GM12878 (cell line): ENCODE measurements around the gene MIA2. TPM values are rescaled to one million over a fixed set of nuclear protein-coding genes. Genes with fewer than 3 reads are reported as not detected.

Experiments
- ATAC-seq: fragments of 200-7000 bp; cut with Tn5 transposase; 3 replicates; pipeline ENCODE4 v1.9.1; 2020; ENCODE audit warnings: mild to moderate bottlenecking, moderate library complexity
- BruUV-seq: library from RNA; stranded (reverse); fragments of 400-500 nt; replicated peaks from 2 replicates; lab custom pipeline; 2021; lab: Mats Ljungman, UMichigan
- CTCF ChIA-PET: fragments of 300-600 bp; sonication (Branson Sonifier 250); formaldehyde crosslinking; extraction: SDS; loops from one replicate; lab custom pipeline; 2021; ENCODE audit warnings: inconsistent platforms; lab: Yijun Ruan, JAX
- POLR2A ChIA-PET: fragments of 350-600 bp; formaldehyde crosslinking; extraction: SDS; loops from one replicate; lab custom pipeline; 2021; ENCODE audit warnings: inconsistent platforms; lab: Charles Lee
- RAD21 ChIA-PET: fragments of 300-600 bp; sonication (Branson Sonifier 250); formaldehyde crosslinking; loops from one replicate; lab custom pipeline; 2023; ENCODE audit warnings: antibody characterized with exemption; ENCODE audit not compliant: unreplicated experiment; lab: Charles Lee
- SMC1A ChIA-PET: fragments of 300-600 bp; sonication (Branson Sonifier 250); formaldehyde crosslinking; loops from one replicate; lab custom pipeline; 2023; ENCODE audit not compliant: unreplicated experiment, uncharacterized antibody; lab: Charles Lee
- DNase-seq: peaks from one replicate; pipeline ENCODE4 v3.0.0-alpha.2; 2011; ENCODE audit warnings: low read depth, low spot score
- FAIRE-seq: peaks from 3 replicates; lab custom pipeline; 2011; peaks lifted over from hg19 to GRCh38; lab: Jason Lieb, UNC
- H2AFZ ChIP-seq: 2 replicates; pipeline ENCODE4 v1.6.0; 2011; ENCODE audit warnings: low read depth, low read length, control low read depth; ENCODE audit not compliant: control insufficient read depth
- H3K27ac ChIP-seq: 2 replicates; pipeline ENCODE4 v1.5.1; 2011; ENCODE audit warnings: control low read depth; ENCODE audit not compliant: control insufficient read depth, insufficient read depth
- H3K27me3 ChIP-seq, 2 experiments: replicated peaks in 1 of 2; 2 replicates each; pipeline versions ENCODE4 v1.6.0 to v1.6.1; 2011; ENCODE audit warnings: low read length in 1 of 2; ENCODE audit not compliant: control insufficient read depth in 2 of 2, insufficient read depth in 2 of 2
- H3K36me3 ChIP-seq, 2 experiments: 2 replicates each; pipeline ENCODE4 v1.5.1; 2011; ENCODE audit warnings: low read length in 1 of 2; ENCODE audit not compliant: control insufficient read depth in 2 of 2, insufficient read depth in 2 of 2
- H3K4me1 ChIP-seq: 2 replicates; pipeline ENCODE4 v1.6.1; 2011; ENCODE audit warnings: mild to moderate bottlenecking, low read length, moderate library complexity, mixed read lengths; ENCODE audit not compliant: control insufficient read depth, insufficient read depth
- H3K4me2 ChIP-seq: 2 replicates; pipeline ENCODE4 v1.6.0; 2011; ENCODE audit warnings: control low read depth; ENCODE audit not compliant: control insufficient read depth, insufficient read depth
- H3K4me3 ChIP-seq: fragments of 200-600 bp; sonication (generic); 2 replicates; pipeline ENCODE4 v1.5.1; 2016
- H3K79me2 ChIP-seq: 2 replicates; pipeline ENCODE4 v1.6.0; 2011; ENCODE audit warnings: low read length; ENCODE audit not compliant: control insufficient read depth, insufficient read depth
- H3K9ac ChIP-seq: 2 replicates; pipeline ENCODE4 v1.8.0; 2011; ENCODE audit warnings: low read length, control low read depth, mixed read lengths; ENCODE audit not compliant: control insufficient read depth, insufficient read depth
- H3K9me3 ChIP-seq: replicated peaks from 3 replicates; pipeline ENCODE4 v1.5.1; 2011; ENCODE audit warnings: mild to moderate bottlenecking, low read length; ENCODE audit not compliant: control insufficient read depth, insufficient read depth
- H4K20me1 ChIP-seq: 2 replicates; pipeline ENCODE4 v1.6.0; 2011; ENCODE audit not compliant: control insufficient read depth, insufficient read depth
- BRCA1 ChIP-seq: IDR thresholded peaks from 2 replicates; pipeline ENCODE4 v1.6.1; 2011; ENCODE audit warnings: low read depth, low read length, improper control_type of control experiment
- EZH2 ChIP-seq: IDR thresholded peaks from 2 replicates; pipeline ENCODE4 v1.6.1; 2012; ENCODE audit warnings: low read depth, mild to moderate bottlenecking, control low read depth, inconsistent platforms, low read length, borderline replicate concordance; ENCODE audit not compliant: control insufficient read depth
- GATAD2B ChIP-seq: fragments of 450-650 bp; conservative IDR thresholded peaks from 2 replicates; pipeline ENCODE4 v1.6.1; 2017; ENCODE audit warnings: low read depth, mild to moderate bottlenecking, moderate library complexity
- HDGF ChIP-seq: fragments of 450-650 bp; IDR thresholded peaks from 2 replicates; pipeline ENCODE4 v1.6.1; 2016; ENCODE audit warnings: antibody characterized with exemption
- NFIC ChIP-seq: IDR thresholded peaks from 2 replicates; pipeline ENCODE4 v1.6.1; 2012; ENCODE audit warnings: low read depth, mild to moderate bottlenecking, inconsistent platforms, low read length, moderate library complexity
- NFXL1 ChIP-seq: fragments of 450-650 bp; IDR thresholded peaks from 2 replicates; pipeline ENCODE4 v1.6.1; 2017; ENCODE audit warnings: antibody characterized with exemption, mild to moderate bottlenecking, borderline replicate concordance
- NR2C2 ChIP-seq: IDR thresholded peaks from 2 replicates; pipeline ENCODE4 v1.6.1; 2011; ENCODE audit warnings: borderline replicate concordance, low read depth; ENCODE audit not compliant: control insufficient read depth, insufficient read length
- PAX8 ChIP-seq: fragments of 450-650 bp; IDR thresholded peaks from 2 replicates; pipeline ENCODE4 v1.6.1; 2017; ENCODE audit warnings: mild to moderate bottlenecking, moderate library complexity
- RB1 ChIP-seq: fragments of 450-650 bp; formaldehyde crosslinking; IDR thresholded peaks from 2 replicates; pipeline ENCODE4 v1.6.1; 2017; ENCODE audit warnings: mild to moderate bottlenecking, borderline replicate concordance
- SPI1 ChIP-seq: IDR thresholded peaks from 2 replicates; pipeline ENCODE4 v1.6.1; 2011; ENCODE audit warnings: low read depth, mild to moderate bottlenecking, low read length, moderate library complexity, borderline replicate concordance; ENCODE audit not compliant: insufficient read depth
- SUPT20H ChIP-seq: IDR thresholded peaks from 2 replicates; pipeline ENCODE4 v1.6.1; 2011; ENCODE audit warnings: low read depth, mild to moderate bottlenecking, low read length, moderate library complexity, borderline replicate concordance; ENCODE audit not compliant: control insufficient read depth
- ZNF274 ChIP-seq: IDR thresholded peaks from one replicate; pipeline ENCODE4 v1.8.0; 2011; ENCODE audit not compliant: insufficient read length, insufficient read depth
- WGBS: methylation state at CpG from one replicate; pipeline ENCODE4 v1.1.6; 2016; ENCODE audit warnings: low lambda C conversion rate; ENCODE audit not compliant: insufficient replicate concordance, insufficient coverage; ENCODE audit errors: missing lambda C conversion rate; 5-methylcytosine and 5-hydroxymethylcytosine counted together
- in situ Hi-C: fragments of 300-500 bp; cut with MboI; formaldehyde crosslinking; loops from 9 replicates; pipeline ENCODE4 v1.14.3; 2018; ENCODE audit warnings: mixed read lengths
- intact Hi-C: fragments of 100-400 bp; cut with micrococcal nuclease; formaldehyde crosslinking; loops from one replicate; pipeline ENCODE4 v1.14.2; 2022; ENCODE audit not compliant: unreplicated experiment
- polyA plus RNA-seq, 11 experiments: library from polyadenylated mRNA; depleted of rRNA in 4 of 11; unstranded in 6 of 11; stranded (reverse) in 5 of 11; fragments of >200 nt; fragmentation: Nextera tagmentation in 4 of 11; fragmentation: Illumina TruSeq in 1 of 11; extraction: Ambion mirVana in 4 of 11; extraction: Trizol in 1 of 11; gene quantifications; 1 replicate in 1 of 11; 2 replicates in 10 of 11; pipeline versions ENCODE4 v1.2.1 to v1.2.3, GENCODE V29; 2011 to 2016; ENCODE audit warnings: inconsistent platforms in 2 of 11, missing spikeins in 2 of 11, low read depth in 1 of 11
- total RNA-seq, 4 experiments: library from RNA; depleted of rRNA in 3 of 4; stranded (reverse); fragments of >200 nt in 3 of 4; fragmentation: Illumina TruSeq in 1 of 4; extraction: Trizol in 1 of 4; gene quantifications; 2 replicates each; pipeline versions ENCODE4 v1.2.1 to v1.2.3, GENCODE V29; 2013 to 2021
- TF ChIP-seq, protein P1 (sequence below): fragments of 450-650 bp; formaldehyde crosslinking; IDR thresholded peaks from 2 replicates; pipeline ENCODE4 v1.4.0; 2022; ENCODE audit warnings: mild to moderate bottlenecking, moderate library complexity

The MIA2 gene
- total and polyA plus RNA-seq, 10 of the 15 experiments (the other 5 are each of a cell fraction or from before 2014, with no cell fraction given) = 6.3 to 36.8 (median 17.1) TPM

GRCh38 chr14:39268393-39268792, 34.7 kb downstream of the MIA2 start:
- no peak for DNase-seq
- no peaks in the 10 kb centered on the region for H3K36me3 ChIP-seq
- TF ChIP-seq SUPT20H (no peak), EZH2 (no peak), NR2C2 (no peak), RB1 (no peak), NFXL1 (no peak), PAX8 (no peak), NFIC (no peak), BRCA1 (no peak), HDGF (no peak), ZNF274 (no peak), SPI1 (no peak), GATAD2B (no peak)
- TF ChIP-seq, protein P1, sequence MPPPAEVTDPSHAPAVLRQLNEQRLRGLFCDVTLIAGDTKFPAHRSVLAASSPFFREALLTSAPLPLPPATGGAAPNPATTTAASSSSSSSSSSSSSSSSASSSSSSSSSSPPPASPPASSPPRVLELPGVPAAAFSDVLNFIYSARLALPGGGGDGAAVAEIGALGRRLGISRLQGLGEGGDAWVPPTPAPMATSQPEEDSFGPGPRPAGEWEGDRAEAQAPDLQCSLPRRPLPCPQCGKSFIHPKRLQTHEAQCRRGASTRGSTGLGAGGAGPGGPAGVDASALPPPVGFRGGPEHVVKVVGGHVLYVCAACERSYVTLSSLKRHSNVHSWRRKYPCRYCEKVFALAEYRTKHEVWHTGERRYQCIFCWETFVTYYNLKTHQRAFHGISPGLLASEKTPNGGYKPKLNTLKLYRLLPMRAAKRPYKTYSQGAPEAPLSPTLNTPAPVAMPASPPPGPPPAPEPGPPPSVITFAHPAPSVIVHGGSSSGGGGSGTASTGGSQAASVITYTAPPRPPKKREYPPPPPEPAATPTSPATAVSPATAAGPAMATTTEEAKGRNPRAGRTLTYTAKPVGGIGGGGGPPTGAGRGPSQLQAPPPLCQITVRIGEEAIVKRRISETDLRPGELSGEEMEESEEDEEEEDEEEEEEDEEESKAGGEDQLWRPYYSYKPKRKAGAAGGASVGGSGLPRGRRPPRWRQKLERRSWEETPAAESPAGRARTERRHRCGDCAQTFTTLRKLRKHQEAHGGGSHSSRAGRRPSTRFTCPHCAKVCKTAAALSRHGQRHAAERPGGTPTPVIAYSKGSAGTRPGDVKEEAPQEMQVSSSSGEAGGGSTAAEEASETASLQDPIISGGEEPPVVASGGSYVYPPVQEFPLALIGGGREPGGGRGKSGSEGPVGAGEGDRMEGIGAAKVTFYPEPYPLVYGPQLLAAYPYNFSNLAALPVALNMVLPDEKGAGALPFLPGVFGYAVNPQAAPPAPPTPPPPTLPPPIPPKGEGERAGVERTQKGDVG (CRISPR knock-in tag) = no peak
- no peak overlapping the region; the same call in none of the 2 replicates for H2AFZ ChIP-seq
- RAD21 ChIA-PET = interaction anchor here (1.4 to 3.4 kb wide), 6 partner anchors 22 to 200 kb away, joined by 3 to 16 read pairs (median 7); partner anchors contain the start of gene FBXO33
- POLR2A ChIA-PET = interaction anchor here (0.5 to 1.2 kb wide), 3 partner anchors 79 to 158 kb away, joined by 3 to 4 read pairs (median 3); no protein-coding TSS in a partner anchor
- no peak overlapping the region for H3K27ac ChIP-seq
- BruUV-seq = no TSS peak
- peak overlapping the region; percentile 92 for H3K4me3 ChIP-seq
- no peaks in the 10 kb centered on the region for H3K27me3 ChIP-seq
- in situ Hi-C loops (no loop called here), intact Hi-C loops (loop anchor here (10.0 kb wide), 1 partner anchor 154 kb away; the partner anchor contains the start of gene GEMIN2)
- peaks cover 9% of the 10 kb centered on the region for H3K4me1 ChIP-seq
- peaks cover 42% of the 10 kb centered on the region for H3K79me2 ChIP-seq
- peaks cover 5% of the 10 kb centered on the region; the same call in 1 of the 3 replicates for H3K9me3 ChIP-seq
- SMC1A ChIA-PET = interaction anchor here (0.8 to 3.2 kb wide), 9 partner anchors 13 to 180 kb away, joined by 3 to 20 read pairs (median 4); partner anchors contain the start of gene SEC23A
- WGBS = 11% methylated on average over 2 of the region's 2 CpGs
- CTCF ChIA-PET = interaction anchor here (0.6 to 1.5 kb wide), 5 partner anchors 40 to 166 kb away, joined by 3 to 4 read pairs (median 3); no protein-coding TSS in a partner anchor
- H4K20me1 ChIP-seq = no peaks in the 10 kb centered on the region
- H3K4me2 ChIP-seq = peak overlapping the region; percentile 70
- ATAC-seq = 0 out of 3 replicates have a peak, but pooled peaks have one; percentile 6
- H3K9ac ChIP-seq = no peak overlapping the region; the same call in 1 of the 2 replicates
- peak; percentile 13 for FAIRE-seq
